Activated naive CD8-positive, alpha-beta T cell treated with anti-CD3 and anti-CD28 coated beads, Interleukin-2, amount 10 ng/mL, durations not matched to agents 7 days and 5 days (primary cell): ENCODE data around the gene EIF5A2. TPM values are rescaled to one million over a fixed set of nuclear protein-coding genes. Genes with fewer than 3 reads are reported as not detected.
"Not testable (repeated sequence)": the region's sequence is repeated elsewhere in the genome, so short reads cannot be mapped to it uniquely, and the experiment has no call there.

Source experiments
- ATAC-seq: fragments of 150-1000 bp; cut with Tn5 transposase; one replicate; pipeline ENCODE4 v1.10.0; 2021; ENCODE audit warnings: low read depth, moderate library complexity
- POLR2A ChIA-PET: fragments of 350-600 bp; sonication (Branson Sonifier 250); formaldehyde crosslinking; loops from one replicate; lab custom pipeline; 2021; ENCODE audit warnings: antibody characterized with exemption; lab: Charles Lee
- DNase-seq: peaks from one replicate; pipeline ENCODE4 v3.0.0; 2021
- H3K27ac Mint-ChIP-seq: one replicate; pipeline ENCODE4 v1.8.0; 2022; ENCODE audit warnings: mild to moderate bottlenecking, mixed read lengths
- H3K27me3 Mint-ChIP-seq: one replicate; pipeline ENCODE4 v1.8.0; 2022; ENCODE audit warnings: mild to moderate bottlenecking, moderate library complexity, mixed read lengths
- H3K36me3 Mint-ChIP-seq: one replicate; pipeline ENCODE4 v1.8.0; 2021; ENCODE audit warnings: mild to moderate bottlenecking, mixed read lengths
- H3K4me1 Mint-ChIP-seq: one replicate; pipeline ENCODE4 v1.8.0; 2021; ENCODE audit warnings: mixed read lengths
- H3K4me3 Mint-ChIP-seq: one replicate; pipeline ENCODE4 v1.8.0; 2022; ENCODE audit warnings: mild to moderate bottlenecking, moderate library complexity, mixed read lengths
- H3K9me3 Mint-ChIP-seq: one replicate; pipeline ENCODE4 v1.8.0; 2021; ENCODE audit warnings: mixed read lengths
- total RNA-seq, 2 experiments: library from RNA; stranded (reverse); gene quantifications; one replicate each; pipeline ENCODE4 v1.2.3, GENCODE V29; 2021

Gene EIF5A2
- total RNA-seq, 2 experiments from 2014 or later, result 11.4 to 11.5 TPM

DNA sequence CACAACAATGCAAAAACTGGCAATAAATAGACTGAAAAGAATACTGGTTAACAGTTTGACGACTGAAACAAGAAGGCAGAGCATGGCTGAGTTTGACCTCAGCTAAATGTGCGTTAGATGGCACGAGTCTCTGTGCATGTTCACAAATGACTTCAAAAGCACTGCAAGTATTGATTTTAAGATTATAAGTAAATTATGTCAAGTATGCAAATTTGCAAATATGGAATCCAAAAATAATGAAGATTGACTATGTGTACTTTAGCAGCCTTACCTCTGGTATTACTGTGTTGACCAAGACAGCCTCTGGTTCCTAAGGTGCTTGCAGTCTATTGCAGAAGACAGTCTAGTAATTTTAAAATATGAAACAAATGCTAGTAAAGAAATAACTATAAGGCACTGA is 2.6 kb upstream of the EIF5A2 start:
- no peak overlapping the region for H3K27ac Mint-ChIP-seq
- no peak for ATAC-seq

DNA sequence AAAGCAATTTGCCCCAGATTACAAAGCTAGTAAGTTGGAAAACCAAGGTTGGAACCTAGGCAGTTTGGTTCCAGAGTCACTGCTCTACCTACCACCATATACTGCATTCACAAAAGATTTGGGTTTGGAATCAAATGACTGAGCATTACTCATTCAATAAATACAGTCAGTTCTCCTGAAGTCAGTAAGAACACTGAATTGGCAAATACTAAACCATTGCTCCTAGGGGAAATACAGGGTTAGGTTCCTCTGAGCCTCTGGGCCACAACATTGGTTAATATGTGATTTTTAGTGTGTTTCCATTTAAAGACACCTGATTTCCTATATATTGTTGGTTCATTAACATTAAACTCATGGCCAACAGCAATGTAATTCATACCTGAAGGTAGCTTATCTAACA is 2.1 kb upstream of the EIF5A2 start:
- Mint-ChIP-seq H3K4me1 (peaks cover 19% of the 10 kb centered on the region), H3K27ac (no peak overlapping the region), H3K36me3 (peaks cover 3% of the 10 kb centered on the region), H3K4me3 (no peak overlapping the region), H3K9me3 (no peaks in the 10 kb centered on the region), H3K27me3 (peaks cover 11% of the 10 kb centered on the region)
- POLR2A ChIA-PET, result interaction anchor here (1.4 kb wide), 1 partner anchor 41 kb away, joined by 4 read pairs; the partner anchor contains the start of gene RPL22L1
- no peak for ATAC-seq
- DNase-seq, result no peak

More for the DNA sequence above, 2.6 kb upstream of the EIF5A2 start:
- peaks cover 16% of the 10 kb centered on the region for H3K4me1 Mint-ChIP-seq
- POLR2A ChIA-PET, result interaction anchor here (1.4 kb wide), 1 partner anchor 41 kb away, joined by 4 read pairs; the partner anchor contains the start of gene RPL22L1
- H3K9me3 Mint-ChIP-seq, result no peaks in the 10 kb centered on the region
- H3K27me3 Mint-ChIP-seq, result peaks cover 11% of the 10 kb centered on the region
- DNase-seq, result no peak
- no peak overlapping the region for H3K4me3 Mint-ChIP-seq
- H3K36me3 Mint-ChIP-seq, result no peaks in the 10 kb centered on the region

DNA sequence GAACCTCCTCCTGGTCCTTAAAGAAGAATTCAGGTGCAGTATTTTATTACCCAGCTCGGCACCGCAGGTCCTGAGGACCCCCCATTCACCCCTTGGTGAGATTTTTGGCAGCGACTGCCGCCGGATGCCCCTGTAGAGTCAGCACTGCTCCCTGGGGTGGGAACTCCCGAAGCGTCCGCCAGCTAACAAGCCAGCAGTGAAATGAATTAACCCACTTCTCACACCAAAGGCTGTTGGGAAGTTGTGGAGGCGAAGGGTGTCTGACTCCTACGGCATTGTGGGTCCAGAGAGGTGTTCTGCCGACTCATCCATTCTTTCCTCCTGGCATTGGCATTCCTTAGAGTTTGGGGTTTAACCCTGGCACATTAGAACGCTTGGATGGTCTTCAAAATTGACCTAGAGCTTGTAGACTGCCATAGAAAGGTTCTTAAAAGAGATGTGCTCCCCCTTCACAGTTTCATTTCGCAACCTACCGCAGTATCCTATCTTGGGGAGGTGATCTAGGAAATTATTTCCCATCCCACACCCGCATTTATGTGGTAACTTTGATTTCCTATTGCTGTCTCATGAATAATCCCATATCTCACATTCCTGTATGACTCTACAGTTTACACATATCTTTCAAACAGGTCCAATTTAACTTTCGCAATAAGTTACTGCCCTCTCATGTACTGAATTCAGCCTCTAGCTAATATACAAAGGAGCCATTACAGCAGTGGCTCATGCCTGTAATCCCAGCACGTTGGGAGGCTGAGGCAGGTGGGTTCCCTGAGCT is 879 bp upstream of the EIF5A2 start:
- Mint-ChIP-seq H3K4me3 (no peak overlapping the region), H3K9me3 (no peaks in the 10 kb centered on the region), H3K27ac (no peak overlapping the region), H3K4me1 (peaks cover 19% of the 10 kb centered on the region), H3K36me3 (peaks cover 4% of the 10 kb centered on the region), H3K27me3 (peaks cover 11% of the 10 kb centered on the region)
- DNase-seq (no peak), ATAC-seq (no peak)
- POLR2A ChIA-PET, result interaction anchor here (0.7 to 2.7 kb wide), 2 partner anchors 40 to 667 kb away, joined by 4 to 26 read pairs; partner anchors contain the start of gene RPL22L1

DNA sequence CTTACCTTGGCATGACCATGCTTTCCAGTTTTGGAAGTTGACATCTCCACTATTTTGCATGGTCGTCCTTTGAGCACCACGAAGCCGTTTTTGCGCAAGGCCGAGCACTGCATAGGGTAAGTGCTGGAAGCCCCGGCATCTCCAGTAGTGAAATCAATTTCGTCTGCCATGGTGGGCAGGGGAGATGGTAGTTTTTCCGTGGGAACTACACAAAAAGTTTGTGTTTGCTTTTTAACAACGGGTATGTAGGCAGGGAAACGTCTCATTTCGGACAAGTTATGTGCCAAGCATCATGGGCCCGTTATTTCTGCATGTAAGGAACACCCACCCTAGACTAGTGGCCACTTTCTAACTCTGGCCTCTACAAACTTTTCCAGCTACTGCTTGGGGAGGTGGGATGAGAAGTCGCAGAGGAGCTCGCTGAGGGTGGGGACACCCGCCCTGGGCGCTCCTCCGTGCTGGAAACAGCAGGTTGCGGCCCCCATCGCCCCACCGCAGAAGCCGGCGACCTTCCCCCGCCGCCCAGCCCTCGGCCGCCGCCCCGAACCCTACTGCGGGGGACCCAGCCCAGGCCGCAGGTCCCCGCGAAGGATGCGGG is 701 bp downstream of the EIF5A2 start:
- peaks cover 19% of the 10 kb centered on the region for H3K4me1 Mint-ChIP-seq
- H3K36me3 Mint-ChIP-seq, result peaks cover 9% of the 10 kb centered on the region
- no peak for DNase-seq
- POLR2A ChIA-PET, result interaction anchor here (2.7 kb wide), 1 partner anchor 38 kb away, joined by 26 read pairs; the partner anchor contains the start of gene RPL22L1
- ATAC-seq, result no peak
- no peaks in the 10 kb centered on the region for H3K9me3 Mint-ChIP-seq
- H3K27ac Mint-ChIP-seq, result peak overlapping the region; percentile 94
- peaks cover 11% of the 10 kb centered on the region for H3K27me3 Mint-ChIP-seq
- peak overlapping the region; percentile 97 for H3K4me3 Mint-ChIP-seq

DNA sequence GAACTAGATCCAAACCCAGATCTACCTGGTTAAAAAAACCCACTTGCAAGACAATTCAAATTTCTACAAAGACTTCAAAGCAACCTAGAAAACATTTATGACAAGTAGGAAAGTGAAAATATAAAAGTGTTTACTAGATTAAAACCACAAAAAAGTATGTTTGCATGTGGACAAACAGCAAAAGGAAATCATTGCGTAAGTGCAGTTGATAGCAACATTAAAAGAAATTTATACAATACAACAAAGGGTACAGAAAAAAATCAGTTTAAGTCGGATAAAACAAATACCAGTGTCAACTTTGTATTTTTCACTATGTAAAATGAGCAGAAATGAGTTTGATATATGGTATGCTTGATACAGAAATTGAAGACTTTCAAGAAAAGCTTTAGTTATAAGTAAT is 2.6 kb downstream of the EIF5A2 start:
- no peak for ATAC-seq
- POLR2A ChIA-PET, result interaction anchor here (1.3 kb wide), 1 partner anchor 37 kb away, joined by 4 read pairs; no protein-coding TSS in a partner anchor

DNA sequence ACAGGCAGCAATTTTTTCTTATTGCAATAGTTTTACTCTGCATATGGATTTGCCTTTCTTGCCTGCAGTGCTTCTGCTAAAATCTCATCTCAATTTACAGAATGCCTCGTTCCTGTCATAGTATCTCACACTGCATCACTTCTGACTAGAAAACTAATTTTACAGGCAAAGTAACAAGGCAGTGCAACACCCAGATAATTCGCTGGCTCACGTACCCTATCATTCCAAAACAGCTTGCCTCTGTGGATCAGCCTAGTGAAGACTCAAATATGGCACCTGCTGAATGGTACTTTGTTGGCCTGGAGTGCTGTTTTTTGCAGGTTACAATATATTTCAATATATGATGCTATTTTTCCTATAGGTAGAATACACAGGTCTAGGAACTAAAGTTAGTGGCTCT is 5.3 kb downstream of the EIF5A2 start:
- POLR2A ChIA-PET, result interaction anchor here (1.6 kb wide), 1 partner anchor 34 kb away, joined by 8 read pairs; the partner anchor contains the start of gene RPL22L1
- no peak for DNase-seq
- H3K27ac Mint-ChIP-seq, result no peak overlapping the region
- no peaks in the 10 kb centered on the region for H3K27me3 Mint-ChIP-seq
- H3K36me3 Mint-ChIP-seq, result peaks cover 14% of the 10 kb centered on the region
- ATAC-seq, result no peak
- H3K4me3 Mint-ChIP-seq, result no peak overlapping the region
- H3K4me1 Mint-ChIP-seq, result peaks cover 20% of the 10 kb centered on the region
- no peaks in the 10 kb centered on the region for H3K9me3 Mint-ChIP-seq

More for the DNA sequence above, 2.6 kb downstream of the EIF5A2 start:
- peaks cover 14% of the 10 kb centered on the region for H3K36me3 Mint-ChIP-seq
- H3K9me3 Mint-ChIP-seq, result no peaks in the 10 kb centered on the region
- no peak for DNase-seq
- peaks cover 19% of the 10 kb centered on the region for H3K4me1 Mint-ChIP-seq
- no peak overlapping the region for H3K4me3 Mint-ChIP-seq
- H3K27me3 Mint-ChIP-seq, result peaks cover 4% of the 10 kb centered on the region
- no peak overlapping the region for H3K27ac Mint-ChIP-seq

DNA sequence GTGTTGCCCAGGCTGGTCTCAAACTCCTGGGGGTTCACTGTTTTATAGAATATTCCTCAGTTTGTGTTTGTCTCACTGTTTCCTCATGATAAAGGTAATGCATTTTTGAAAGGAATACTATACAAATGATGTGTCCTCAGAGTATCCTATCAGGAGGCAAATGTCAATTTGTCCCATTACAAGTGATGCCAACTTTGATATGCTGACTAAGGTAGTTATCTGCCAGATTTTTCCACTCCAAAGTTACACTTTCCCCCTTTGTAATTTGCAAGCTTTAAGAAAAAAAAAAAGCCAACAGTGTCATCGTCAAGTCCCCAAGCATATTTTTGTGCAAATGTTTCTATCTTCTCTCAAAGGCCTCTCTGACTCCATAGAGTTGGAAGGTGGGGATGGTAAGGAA is 9.0 kb downstream of the EIF5A2 start:
- H3K36me3 Mint-ChIP-seq, result peaks cover 16% of the 10 kb centered on the region
- no peak overlapping the region for H3K4me3 Mint-ChIP-seq
- no peak overlapping the region for H3K27ac Mint-ChIP-seq
- H3K4me1 Mint-ChIP-seq, result peaks cover 3% of the 10 kb centered on the region
- no peaks in the 10 kb centered on the region for H3K27me3 Mint-ChIP-seq
- no peak for DNase-seq
- POLR2A ChIA-PET, result no interaction called here
- no peak for ATAC-seq
- H3K9me3 Mint-ChIP-seq, result peaks cover 2% of the 10 kb centered on the region

DNA sequence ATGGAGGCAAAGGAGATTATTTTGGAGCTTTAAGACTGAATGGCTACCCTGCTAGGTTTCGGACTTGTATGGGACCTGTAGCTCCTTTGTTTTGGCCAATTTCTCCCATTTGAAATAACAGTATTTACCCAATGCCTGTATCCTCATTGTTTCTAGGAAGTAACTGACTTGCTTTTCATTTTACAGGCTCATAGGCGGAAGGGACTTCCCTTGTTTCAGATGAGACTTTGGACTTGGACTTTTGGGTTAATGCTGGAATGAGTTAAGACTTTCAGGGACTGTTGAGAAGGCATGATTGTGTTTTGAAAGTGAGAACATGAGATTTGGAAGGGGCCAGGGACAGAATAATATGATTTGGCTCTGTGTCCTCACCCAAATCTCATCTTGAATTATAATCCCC is 10.5 kb downstream of the EIF5A2 start:
- Mint-ChIP-seq H3K4me3 (no peak overlapping the region), H3K4me1 (peaks cover 3% of the 10 kb centered on the region)

DNA sequence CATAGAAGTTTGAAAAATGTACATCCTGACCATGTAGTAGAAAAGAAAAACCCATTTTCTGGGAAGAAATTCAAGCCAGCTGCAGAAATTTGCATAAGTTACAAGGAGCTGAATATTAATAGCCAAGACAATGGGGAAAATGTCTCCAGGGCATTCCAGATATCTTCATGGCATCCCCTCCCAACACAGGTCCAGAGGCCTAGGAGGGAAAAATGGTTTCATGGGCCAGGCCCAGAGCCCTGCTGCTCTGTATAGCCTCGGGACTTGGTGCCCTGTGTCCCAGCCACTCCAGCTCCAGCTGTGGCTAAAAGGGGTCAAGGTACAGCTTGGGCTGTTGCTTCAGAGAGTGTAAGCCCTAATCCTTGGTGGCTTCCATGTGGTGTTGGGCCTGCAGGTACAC is 11.2 kb downstream of the EIF5A2 start:
- POLR2A ChIA-PET, DNase-seq, H3K9me3 Mint-ChIP-seq, H3K4me3 Mint-ChIP-seq, H3K27me3 Mint-ChIP-seq, H3K27ac Mint-ChIP-seq, ATAC-seq, H3K4me1 Mint-ChIP-seq: not testable (repeated sequence)
- H3K36me3 Mint-ChIP-seq, result peaks cover 13% of the 10 kb centered on the region

More for the DNA sequence above, 10.5 kb downstream of the EIF5A2 start:
- POLR2A ChIA-PET, result no interaction called here
- peaks cover 13% of the 10 kb centered on the region for H3K36me3 Mint-ChIP-seq
- H3K27ac Mint-ChIP-seq, result no peak overlapping the region
- ATAC-seq (no peak), DNase-seq (no peak)
- peaks cover 2% of the 10 kb centered on the region for H3K9me3 Mint-ChIP-seq
- H3K27me3 Mint-ChIP-seq, result no peaks in the 10 kb centered on the region

DNA sequence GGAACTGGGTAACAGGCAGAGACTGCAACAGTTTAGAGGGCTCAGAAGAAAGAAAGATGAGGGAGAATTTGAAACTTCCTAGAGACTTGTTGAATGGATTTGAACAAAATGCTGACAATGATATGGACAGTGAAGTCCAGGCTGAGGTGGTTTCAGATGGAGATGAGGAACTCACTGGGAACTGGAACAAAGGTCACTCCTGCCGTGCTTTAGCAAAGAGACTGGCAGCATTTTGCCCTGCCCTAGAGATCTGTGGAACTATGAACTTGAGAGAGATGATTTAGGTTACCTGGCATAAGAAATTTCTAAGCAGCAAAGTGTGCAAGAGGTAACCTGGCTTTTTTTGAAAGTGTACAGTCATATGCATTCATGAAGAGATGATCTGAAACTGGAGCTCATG is 11.7 kb downstream of the EIF5A2 start:
- ATAC-seq (no peak), DNase-seq (no peak)
- Mint-ChIP-seq H3K4me1 (peaks cover 3% of the 10 kb centered on the region), H3K27me3 (no peaks in the 10 kb centered on the region), H3K27ac (no peak overlapping the region), H3K9me3 (peaks cover 2% of the 10 kb centered on the region), H3K36me3 (peaks cover 9% of the 10 kb centered on the region), H3K4me3 (no peak overlapping the region)
- POLR2A ChIA-PET, result no interaction called here

DNA sequence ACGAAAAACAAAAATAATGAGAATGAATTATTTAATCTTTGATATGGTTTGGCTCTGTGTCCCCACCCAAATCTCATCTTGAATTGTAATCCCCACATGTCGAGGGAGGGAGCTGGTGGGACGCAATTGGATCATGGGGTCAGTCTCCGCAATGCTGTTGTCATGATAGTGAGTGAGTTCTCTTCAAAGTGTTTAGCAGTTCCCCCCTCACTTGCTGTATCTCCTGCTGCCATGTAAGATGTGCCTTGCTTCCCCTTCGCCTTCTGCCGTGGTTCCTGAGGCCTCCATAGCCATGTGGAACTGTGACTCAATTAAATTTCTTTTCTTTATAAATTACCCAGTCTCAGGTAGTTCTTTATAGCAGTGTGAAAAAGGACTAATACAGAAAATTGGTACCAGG is 12.1 kb downstream of the EIF5A2 start:
- H3K9me3 Mint-ChIP-seq, H3K27ac Mint-ChIP-seq, H3K36me3 Mint-ChIP-seq, H3K4me1 Mint-ChIP-seq, DNase-seq, ATAC-seq, H3K27me3 Mint-ChIP-seq, H3K4me3 Mint-ChIP-seq: not testable (repeated sequence)
- POLR2A ChIA-PET, result interaction anchor here (0.8 kb wide), 1 partner anchor 27 kb away, joined by 3 read pairs; the partner anchor contains the start of gene RPL22L1

DNA sequence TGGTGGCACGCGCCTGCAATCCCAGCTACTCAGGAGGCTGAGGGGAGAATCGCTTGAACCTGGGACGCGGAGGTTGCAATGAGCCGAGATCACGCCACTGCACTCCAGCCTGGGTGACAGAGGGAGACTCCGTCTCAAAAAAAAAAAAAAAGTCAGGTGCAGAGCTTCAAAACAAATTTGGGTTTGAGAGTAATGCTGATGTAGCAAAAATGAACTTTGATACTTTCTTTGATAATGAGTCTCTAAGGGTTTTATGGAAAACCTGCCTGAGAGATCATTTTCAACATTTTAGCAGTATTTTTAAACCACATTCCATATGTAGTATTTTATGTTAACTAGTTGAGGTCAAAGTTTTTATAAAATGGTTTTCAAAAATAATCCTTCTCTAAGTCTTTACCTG is 14.5 kb downstream of the EIF5A2 start:
- DNase-seq, result no peak
- POLR2A ChIA-PET, result no interaction called here
- ATAC-seq, result no peak
- Mint-ChIP-seq H3K27me3 (no peaks in the 10 kb centered on the region), H3K9me3 (peaks cover 2% of the 10 kb centered on the region), H3K36me3 (peaks cover 8% of the 10 kb centered on the region), H3K27ac (no peak overlapping the region), H3K4me3 (no peak overlapping the region), H3K4me1 (no peaks in the 10 kb centered on the region)

DNA sequence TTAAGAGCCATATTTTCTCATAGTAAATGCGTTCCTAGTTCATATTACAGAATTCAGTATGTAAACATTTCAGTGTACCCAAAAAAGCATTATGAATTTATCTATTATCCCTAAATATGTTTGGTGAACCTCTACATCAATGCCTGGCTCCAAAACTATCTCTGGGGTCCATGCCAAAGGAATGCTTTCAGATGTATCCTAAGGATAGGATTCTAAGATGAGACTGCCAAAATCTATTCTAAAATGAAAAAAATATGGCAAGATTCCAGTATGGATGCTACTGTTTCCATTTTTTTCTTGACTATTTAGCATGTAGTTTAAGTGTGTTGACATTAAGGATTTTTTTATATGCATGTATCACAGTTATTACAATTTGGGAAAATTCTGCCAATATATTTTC is 18.8 kb downstream of the EIF5A2 start:
- Mint-ChIP-seq H3K27ac (no peak overlapping the region), H3K4me3 (no peak overlapping the region), H3K9me3 (no peaks in the 10 kb centered on the region), H3K36me3 (peaks cover 6% of the 10 kb centered on the region), H3K4me1 (no peaks in the 10 kb centered on the region), H3K27me3 (peaks cover under 1% of the 10 kb centered on the region)
- ATAC-seq, result no peak
- POLR2A ChIA-PET, result no interaction called here
- no peak for DNase-seq
